HEK293 (cell line): ENCODE results near the gene ITGA5.

Experiments used
- HOXA7 ChIP-seq: sonication (generic); formaldehyde crosslinking; IDR thresholded peaks from 2 replicates; pipeline ENCODE4 v1.8.1; 2022; ENCODE audit warnings: missing genetic modification reagents, borderline replicate concordance
- INSM2 ChIP-seq: fragments of 450-650 bp; formaldehyde crosslinking; IDR thresholded peaks from 2 replicates; pipeline ENCODE4 v1.5.1; 2016; ENCODE audit warnings: missing biosample characterization, missing genetic modification characterization
- MYNN ChIP-seq: fragments of 450-650 bp; formaldehyde crosslinking; IDR thresholded peaks from 2 replicates; pipeline ENCODE4 v1.5.1; 2016; ENCODE audit warnings: missing biosample characterization, missing genetic modification characterization, borderline replicate concordance
- OSR2 ChIP-seq: fragments of 450-650 bp; formaldehyde crosslinking; IDR thresholded peaks from 2 replicates; pipeline ENCODE4 v1.5.1; 2016; ENCODE audit warnings: missing biosample characterization, missing genetic modification characterization
- OVOL3 ChIP-seq: fragments of 450-650 bp; formaldehyde crosslinking; IDR thresholded peaks from 2 replicates; pipeline ENCODE4 v1.5.1; 2016; ENCODE audit warnings: missing biosample characterization, missing genetic modification characterization
- PRDM2 ChIP-seq: fragments of 450-650 bp; formaldehyde crosslinking; IDR thresholded peaks from 2 replicates; pipeline ENCODE4 v1.5.1; 2016; ENCODE audit warnings: missing biosample characterization, missing genetic modification characterization, borderline replicate concordance
- REST ChIP-seq: fragments of 450-650 bp; formaldehyde crosslinking; IDR thresholded peaks from 2 replicates; pipeline ENCODE4 v1.5.1; 2016; ENCODE audit warnings: missing biosample characterization, missing genetic modification characterization
- SP7 ChIP-seq: fragments of 450-650 bp; formaldehyde crosslinking; IDR thresholded peaks from 2 replicates; pipeline ENCODE4 v1.5.1; 2016; ENCODE audit warnings: missing biosample characterization, missing genetic modification characterization
- TRIM28 ChIP-seq: IDR thresholded peaks from 2 replicates; pipeline ENCODE4 v1.6.1; 2011; ENCODE audit warnings: low read length, control low read depth, borderline replicate concordance
- ZBTB48 ChIP-seq: fragments of 450-650 bp; formaldehyde crosslinking; IDR thresholded peaks from 2 replicates; pipeline ENCODE4 v1.5.1; 2016; ENCODE audit warnings: missing biosample characterization, missing genetic modification characterization
- ZBTB6 ChIP-seq: fragments of 450-650 bp; formaldehyde crosslinking; IDR thresholded peaks from 2 replicates; pipeline ENCODE4 v1.5.1; 2017; ENCODE audit warnings: missing biosample characterization, missing genetic modification characterization
- ZNF155 ChIP-seq: fragments of 450-650 bp; formaldehyde crosslinking; IDR thresholded peaks from 2 replicates; pipeline ENCODE4 v1.5.1; 2016; ENCODE audit warnings: missing biosample characterization, missing genetic modification characterization
- ZNF174 ChIP-seq: fragments of 450-650 bp; formaldehyde crosslinking; IDR thresholded peaks from 2 replicates; pipeline ENCODE4 v1.5.0; 2017; ENCODE audit warnings: missing biosample characterization, mild to moderate bottlenecking, missing genetic modification characterization
- ZNF184 ChIP-seq: fragments of 450-650 bp; IDR thresholded peaks from 2 replicates; pipeline ENCODE4 v1.5.1; 2018; ENCODE audit warnings: missing biosample characterization, mild to moderate bottlenecking, missing genetic modification characterization
- ZNF19 ChIP-seq: fragments of 450-650 bp; formaldehyde crosslinking; IDR thresholded peaks from 2 replicates; pipeline ENCODE4; 2016; ENCODE audit warnings: missing biosample characterization, missing genetic modification characterization, low read depth
- ZNF223 ChIP-seq: fragments of 450-650 bp; formaldehyde crosslinking; IDR thresholded peaks from 2 replicates; pipeline ENCODE4 v1.5.1; 2016; ENCODE audit warnings: missing biosample characterization, missing genetic modification characterization
- ZNF26 ChIP-seq: fragments of 450-650 bp; formaldehyde crosslinking; IDR thresholded peaks from 2 replicates; pipeline ENCODE4 v1.5.1; 2016; ENCODE audit warnings: missing biosample characterization, missing genetic modification characterization
- ZNF350 ChIP-seq: fragments of 450-650 bp; formaldehyde crosslinking; IDR thresholded peaks from 2 replicates; pipeline ENCODE4 v1.5.0; 2017; ENCODE audit warnings: missing biosample characterization, mild to moderate bottlenecking, missing genetic modification characterization
- ZNF362 ChIP-seq: fragments of 450-650 bp; formaldehyde crosslinking; IDR thresholded peaks from 2 replicates; pipeline ENCODE4 v1.5.1; 2016; ENCODE audit warnings: missing biosample characterization, missing genetic modification characterization
- ZNF433 ChIP-seq: fragments of 450-650 bp; formaldehyde crosslinking; IDR thresholded peaks from 2 replicates; pipeline ENCODE4 v1.5.1; 2016; ENCODE audit warnings: missing biosample characterization, missing genetic modification characterization, low read depth
- ZNF514 ChIP-seq: fragments of 450-650 bp; formaldehyde crosslinking; IDR thresholded peaks from 2 replicates; pipeline ENCODE4 v1.5.1; 2016; ENCODE audit warnings: missing biosample characterization, missing genetic modification characterization
- ZNF549 ChIP-seq: fragments of 450-650 bp; IDR thresholded peaks from 2 replicates; pipeline ENCODE4 v1.5.1; 2018; ENCODE audit warnings: missing biosample characterization, missing genetic modification characterization, mild to moderate bottlenecking, inconsistent platforms, moderate library complexity
- ZNF596 ChIP-seq: fragments of 450-650 bp; IDR thresholded peaks from 2 replicates; pipeline ENCODE4 v1.5.0; 2018; ENCODE audit warnings: missing biosample characterization, mild to moderate bottlenecking, missing genetic modification characterization, moderate library complexity
- ZSCAN30 ChIP-seq: fragments of 450-650 bp; IDR thresholded peaks from 2 replicates; pipeline ENCODE4 v1.5.1; 2018; ENCODE audit warnings: missing biosample characterization, mild to moderate bottlenecking, missing genetic modification characterization, moderate library complexity

ITGA5 gene

GRCh38 chr12:54358945-54359761 lies 59.9 kb downstream of the ITGA5 start (continued):
- TF ChIP-seq PRDM2 (tag by site-specific recombination) = peak; percentile 62; the same call in 1 of the 2 replicates
- peak; percentile 99 for TF ChIP-seq INSM2
- TF ChIP-seq ZNF223 = peak; percentile 32; the same call in 1 of the 2 replicates
- TF ChIP-seq ZNF184 (tag by site-specific recombination) = no peak; the same call in 1 of the 2 replicates
- TF ChIP-seq ZNF350 (tag by site-specific recombination) = no peak
- peak; percentile 78 for TF ChIP-seq ZBTB48 (tag by site-specific recombination)
- peak; percentile 70; the same call in 1 of the 2 replicates for TF ChIP-seq HOXA7 (CRISPR knock-in tag)
- TF ChIP-seq ZSCAN30 (tag by site-specific recombination) = peak; percentile 80; the same call in 1 of the 2 replicates
- no peak; the same call in 1 of the 2 replicates for TF ChIP-seq ZNF26 (tag by site-specific recombination)
- no peak for TF ChIP-seq ZNF155 (tag by site-specific recombination)
- TF ChIP-seq ZNF19 (tag by site-specific recombination) = no peak
- no peak; the same call in none of the 2 replicates for TF ChIP-seq REST (tag by site-specific recombination)
- TF ChIP-seq ZNF362 (tag by site-specific recombination) = peak; percentile 84; the same call in 1 of the 2 replicates
- peak; percentile 92 for TF ChIP-seq ZNF596 (tag by site-specific recombination)
- TF ChIP-seq ZNF433 (tag by site-specific recombination) = no peak
- TF ChIP-seq ZNF514 (tag by site-specific recombination) = no peak; the same call in 1 of the 2 replicates
- peak; percentile 85 for TF ChIP-seq OSR2 (tag by site-specific recombination)
- TF ChIP-seq OVOL3 (tag by site-specific recombination) = peak; percentile 93
- TF ChIP-seq ZNF549 (tag by site-specific recombination) = no peak
- TF ChIP-seq TRIM28 = 0 out of 2 replicates have a peak, but pooled peaks have one; percentile 4
- peak; percentile 99 for TF ChIP-seq SP7 (tag by site-specific recombination)
- TF ChIP-seq ZBTB6 (tag by site-specific recombination) = no peak; the same call in none of the 2 replicates
- no peak for TF ChIP-seq ZNF174 (tag by site-specific recombination)
- peak; percentile 79; the same call in 1 of the 2 replicates for TF ChIP-seq MYNN (tag by site-specific recombination)
